Measurements from ENCODE around the gene HSFX2.
"Not testable (repeated sequence)": the region's sequence is repeated elsewhere in the genome, so short reads cannot be mapped to it uniquely, and the experiment has no call there.

The HSFX2 gene

DNA sequence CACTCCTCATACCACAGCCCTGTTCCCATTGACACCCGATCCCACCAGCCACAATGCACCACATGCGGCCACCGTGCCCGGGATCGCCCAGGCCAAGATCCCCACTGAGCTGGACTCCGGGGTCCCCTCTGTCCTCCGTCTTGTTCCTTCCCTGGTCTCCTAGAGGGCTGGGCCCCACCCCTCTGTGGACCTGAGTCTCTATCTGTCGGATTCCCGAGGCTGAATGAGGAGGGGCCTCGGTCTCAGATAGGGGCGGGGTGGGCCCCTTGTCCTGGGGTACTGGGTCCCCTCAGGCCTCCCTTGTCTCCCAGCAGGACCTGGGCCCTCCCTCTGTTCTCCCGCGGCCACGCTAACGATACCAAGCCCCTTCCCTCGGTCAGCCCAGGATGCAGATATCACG, 9.5 kb downstream of the HSFX2 start:
- not testable (repeated sequence) for DNase-seq

DNA sequence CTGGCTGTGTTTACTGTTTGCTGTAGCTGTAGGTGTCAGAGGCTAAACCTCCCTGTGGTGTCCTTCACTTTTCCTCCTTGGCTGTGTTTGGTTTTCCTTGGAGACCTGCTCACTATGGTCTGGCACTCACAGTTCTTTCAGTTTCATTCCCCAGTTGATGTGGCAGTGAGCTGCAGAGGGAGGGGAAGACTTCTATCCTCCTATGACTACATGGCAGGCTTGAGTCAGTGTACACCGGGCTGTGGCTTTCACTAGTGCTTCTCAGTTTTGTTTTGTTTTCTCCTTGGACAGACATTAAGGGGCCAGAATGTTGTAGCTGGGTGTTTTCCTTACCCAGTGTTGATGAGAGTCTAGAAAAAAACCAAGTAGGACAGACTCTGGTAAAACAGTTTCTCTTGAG, 21.7 kb downstream of the HSFX2 start:
- DNase-seq = not testable (repeated sequence)

DNA sequence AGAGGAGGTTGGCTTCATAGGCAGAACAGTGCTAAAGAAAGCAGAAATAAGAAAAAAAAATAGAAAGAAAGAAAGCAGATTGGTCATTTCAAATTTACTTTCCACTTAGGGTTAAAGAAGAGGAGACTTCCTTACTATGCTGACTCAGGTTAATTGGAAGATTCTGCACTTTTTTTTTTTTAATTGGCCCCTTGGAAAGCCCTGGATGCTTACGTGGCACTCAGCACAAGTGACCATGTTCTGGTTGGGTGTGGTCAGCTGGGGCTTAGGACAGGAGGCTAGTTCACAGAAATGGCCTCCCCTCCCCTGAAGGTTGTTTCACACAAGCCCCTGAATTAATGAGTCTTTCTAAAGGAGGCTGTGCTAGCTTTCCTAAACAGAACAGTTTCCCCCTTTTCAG, 22.4 kb downstream of the HSFX2 start:
- DNase-seq = no peak

DNA sequence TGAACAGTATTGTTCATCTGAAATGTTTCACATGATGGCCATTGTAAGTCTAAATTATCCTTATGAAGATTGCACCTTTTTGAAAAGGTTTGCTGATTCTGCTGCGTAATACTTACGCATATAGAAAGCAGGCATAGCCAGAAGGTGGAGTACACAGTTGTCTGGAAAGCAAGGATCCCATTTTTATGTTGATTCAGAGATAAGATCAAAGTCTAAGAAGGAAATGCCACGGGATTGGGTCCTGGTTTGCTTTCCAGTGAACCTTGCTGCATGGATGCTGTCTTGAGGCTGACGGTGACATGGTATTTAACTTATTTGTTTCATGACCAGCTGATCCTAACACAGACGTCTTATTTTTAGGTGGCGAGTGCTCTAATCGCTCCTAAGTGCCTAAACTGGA, 23.3 kb downstream of the HSFX2 start:
- DNase-seq = no peak

DNA sequence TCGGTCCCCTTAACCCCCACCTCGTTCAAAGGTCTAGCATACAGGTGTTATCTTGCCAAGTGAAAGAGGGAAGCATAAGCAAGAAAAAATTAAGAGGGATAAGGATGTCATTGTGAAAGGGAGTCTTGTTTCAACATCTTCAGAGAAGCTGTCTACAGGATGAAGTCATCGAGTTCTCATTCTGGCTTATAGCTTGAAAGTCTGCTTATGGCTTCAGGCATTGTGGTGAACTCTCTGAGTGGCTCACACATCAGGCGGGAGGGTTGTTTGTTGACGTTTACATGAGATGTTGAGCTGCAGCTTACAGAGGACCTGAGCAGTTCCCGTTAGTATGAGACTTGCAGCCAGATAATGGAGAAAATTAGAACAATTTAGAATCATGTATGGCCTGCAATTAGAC, 24.4 kb downstream of the HSFX2 start:
- no peak for DNase-seq

DNA sequence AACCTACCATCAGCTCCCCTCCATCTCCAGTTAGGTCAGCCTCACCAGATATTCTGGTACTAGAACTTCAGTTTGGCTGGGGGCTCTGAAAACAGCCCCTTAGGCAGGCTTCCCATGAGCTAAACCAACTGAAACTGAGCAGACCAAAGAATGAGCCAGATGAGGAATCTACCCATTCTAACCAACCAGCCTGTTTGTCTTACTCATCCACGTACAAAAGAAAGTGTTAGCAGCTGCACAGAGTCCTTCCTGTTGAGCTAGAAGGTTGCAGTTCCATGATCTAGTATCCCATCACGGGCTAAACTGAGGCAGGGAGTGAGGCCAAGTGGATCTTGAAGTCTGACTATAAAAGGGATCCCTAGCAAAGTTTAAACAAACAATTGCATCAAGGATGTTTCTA, 25.3 kb downstream of the HSFX2 start:
- DNase-seq = no peak

DNA sequence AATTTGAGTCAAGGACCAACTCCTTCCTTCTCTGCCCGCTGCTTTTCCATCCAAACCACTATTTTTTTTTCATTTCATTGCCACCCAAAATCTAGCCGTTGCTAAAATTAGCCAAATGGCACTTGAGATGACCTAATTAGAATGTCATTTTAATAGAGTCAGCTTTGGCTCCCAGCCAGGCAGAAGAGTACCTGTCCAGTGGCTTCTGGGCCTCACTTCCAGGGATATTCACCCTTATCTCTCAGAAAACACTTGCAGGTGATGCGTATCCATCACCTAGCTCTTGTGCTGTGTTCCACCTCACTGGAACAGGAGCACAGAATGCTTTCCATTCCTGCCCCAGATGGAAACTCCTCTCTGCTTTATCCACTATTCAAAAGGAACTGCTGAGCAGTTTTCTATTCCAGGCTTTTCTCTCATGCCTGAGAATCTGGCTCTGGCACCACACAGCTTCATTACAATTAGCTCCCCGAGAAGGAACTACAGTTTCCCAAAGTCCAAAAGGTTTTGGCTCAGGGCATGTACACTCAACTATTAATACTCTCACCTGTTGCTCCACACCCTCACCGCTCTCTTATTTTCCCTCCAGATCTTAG, 26.3 kb downstream of the HSFX2 start:
- DNase-seq = no peak

DNA sequence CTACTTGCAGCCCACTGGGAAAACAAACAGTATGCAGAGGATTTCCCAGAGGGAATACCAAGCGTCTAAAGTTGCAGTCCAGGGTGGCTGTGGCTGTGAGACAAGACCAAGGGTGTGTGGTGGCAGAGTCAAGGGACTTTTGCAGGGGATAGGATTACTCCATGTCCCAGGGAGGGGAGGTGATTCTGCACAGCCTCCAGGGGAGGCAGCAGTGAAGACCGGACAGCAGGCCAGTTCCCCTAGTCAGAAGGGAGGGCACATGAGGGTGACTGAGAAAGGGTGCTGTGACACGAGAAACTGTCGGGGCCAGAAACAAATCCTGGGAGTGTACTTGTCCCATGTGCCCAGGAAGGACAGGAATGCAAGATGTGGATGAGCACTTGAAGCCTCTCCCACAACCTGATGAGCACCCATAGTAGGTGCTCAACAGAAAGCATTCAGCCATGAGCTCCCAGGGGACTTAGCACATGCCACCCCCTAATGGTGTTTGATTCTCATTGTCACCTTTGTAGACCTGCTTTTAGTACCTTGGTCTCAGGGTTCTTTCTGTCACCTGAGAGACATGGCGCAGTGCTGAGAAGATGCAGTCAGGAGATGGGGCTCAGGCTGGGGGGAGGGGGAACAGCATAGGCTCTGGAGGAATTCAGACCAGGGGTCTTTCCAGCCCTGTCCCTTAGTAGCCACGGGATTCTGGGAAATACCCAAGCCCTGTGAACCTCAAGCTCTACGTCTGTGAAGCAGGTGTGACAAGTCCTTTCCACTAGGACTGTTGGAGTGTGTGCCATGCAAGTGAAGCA, 27.3 kb downstream of the HSFX2 start:
- no peak for DNase-seq

DNA sequence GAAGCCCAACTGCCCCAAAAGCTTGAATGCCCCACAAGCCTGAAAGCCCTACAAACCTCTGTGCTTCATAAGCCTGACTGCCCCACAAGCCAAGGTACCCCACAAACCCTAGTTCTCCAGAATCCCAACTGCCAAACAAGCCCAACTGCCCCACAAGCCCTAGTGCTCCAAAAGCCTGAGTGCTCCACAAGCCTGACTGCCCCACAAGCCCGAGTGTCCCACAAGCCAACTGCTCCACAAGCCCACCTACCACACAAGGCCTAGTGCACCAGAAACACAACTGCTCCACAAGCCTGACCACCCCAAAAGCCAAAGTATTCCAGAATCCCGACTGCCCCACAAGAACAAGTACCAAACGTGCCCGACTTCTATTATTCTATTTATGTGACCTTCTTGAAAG, 31.8 kb downstream of the HSFX2 start:
- DNase-seq = no peak

DNA sequence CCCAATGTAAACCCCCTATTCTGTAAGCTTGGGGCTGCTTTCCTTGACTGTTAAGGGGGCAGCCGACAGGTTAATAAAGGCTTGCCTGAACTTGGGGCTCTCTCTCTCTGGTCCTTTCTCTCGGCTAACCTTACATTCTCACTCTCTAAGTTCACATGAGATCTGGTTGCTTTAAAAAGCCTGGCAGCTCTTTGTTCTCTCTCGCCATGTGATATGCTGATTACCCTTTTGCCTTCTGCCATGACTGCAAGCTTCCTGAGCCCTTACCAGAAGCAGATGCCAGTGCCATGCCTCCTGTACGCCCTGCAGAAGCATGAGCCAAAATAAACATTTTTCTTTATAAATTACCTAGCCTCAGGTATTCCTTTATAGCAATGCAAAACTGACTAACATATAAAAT, 39.9 kb downstream of the HSFX2 start:
- DNase-seq = not testable (repeated sequence)

DNA sequence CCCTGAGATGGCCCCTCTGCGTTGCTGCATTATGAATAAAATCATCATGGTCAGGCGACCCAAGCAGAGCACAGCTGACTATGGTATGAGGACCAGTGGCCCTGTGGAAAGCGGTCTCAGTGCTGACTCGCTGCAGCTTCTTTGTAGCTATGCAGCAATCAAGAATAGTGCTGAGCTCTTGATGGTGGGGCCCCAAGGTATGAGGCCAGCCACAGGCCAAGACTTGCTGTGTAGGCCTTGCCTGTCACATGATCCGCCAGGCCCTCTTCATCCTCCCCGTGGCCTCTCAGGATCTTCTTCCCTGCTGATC, 43.2 kb downstream of the HSFX2 start:
- not testable (repeated sequence) for DNase-seq

DNA sequence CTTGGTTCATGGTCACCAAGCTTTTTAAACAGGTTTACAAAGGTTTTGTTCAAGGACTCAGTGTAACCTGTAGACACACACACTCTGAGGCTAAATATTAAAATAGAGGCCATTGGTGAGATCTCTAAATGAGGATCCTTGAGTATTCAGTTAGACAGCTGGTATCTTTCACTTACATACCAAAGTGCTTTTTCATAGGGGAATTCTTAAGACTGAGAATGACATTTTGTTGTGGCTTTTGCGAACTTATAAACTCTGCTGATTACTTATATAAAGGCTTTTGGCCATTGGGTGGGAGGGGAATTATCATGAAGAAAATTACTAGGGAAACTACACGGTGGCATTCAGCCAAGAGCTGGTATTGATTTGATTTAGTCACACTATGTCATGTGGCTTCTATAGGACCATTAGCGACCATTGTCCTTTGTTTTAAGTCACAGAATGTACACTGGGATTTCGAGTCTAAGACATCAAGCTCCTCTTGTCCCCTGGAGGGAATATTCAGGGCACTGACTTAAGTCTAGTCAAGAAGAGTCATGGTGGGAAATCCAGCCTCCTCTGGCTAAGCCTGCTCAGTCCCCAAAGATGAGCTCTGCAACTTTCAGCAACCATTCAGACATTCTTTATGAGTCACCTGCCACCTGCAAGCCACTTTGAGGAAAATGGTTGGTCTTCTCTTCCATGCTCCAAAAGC, 43.7 kb downstream of the HSFX2 start:
- not testable (repeated sequence) for DNase-seq

DNA sequence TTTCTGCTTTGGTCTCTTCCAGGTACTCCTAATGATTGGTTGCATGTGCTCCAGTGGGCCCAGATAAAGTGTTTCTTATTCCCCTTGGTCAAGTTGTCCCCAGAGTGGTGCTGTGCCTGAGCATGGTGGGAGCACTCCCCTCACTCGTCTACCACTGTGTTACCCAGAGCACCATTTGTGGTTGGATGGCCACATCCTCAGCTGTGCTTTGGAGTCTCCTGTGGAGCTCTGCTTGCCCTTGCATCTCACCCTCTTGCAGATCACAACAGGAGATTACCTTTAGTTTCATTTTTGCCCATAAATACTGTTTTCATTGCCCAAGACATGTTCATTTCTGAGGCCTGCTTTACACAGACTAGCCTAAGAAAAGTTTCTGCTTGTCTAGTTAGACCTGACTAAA, 44.7 kb downstream of the HSFX2 start:
- not testable (repeated sequence) for DNase-seq

DNA sequence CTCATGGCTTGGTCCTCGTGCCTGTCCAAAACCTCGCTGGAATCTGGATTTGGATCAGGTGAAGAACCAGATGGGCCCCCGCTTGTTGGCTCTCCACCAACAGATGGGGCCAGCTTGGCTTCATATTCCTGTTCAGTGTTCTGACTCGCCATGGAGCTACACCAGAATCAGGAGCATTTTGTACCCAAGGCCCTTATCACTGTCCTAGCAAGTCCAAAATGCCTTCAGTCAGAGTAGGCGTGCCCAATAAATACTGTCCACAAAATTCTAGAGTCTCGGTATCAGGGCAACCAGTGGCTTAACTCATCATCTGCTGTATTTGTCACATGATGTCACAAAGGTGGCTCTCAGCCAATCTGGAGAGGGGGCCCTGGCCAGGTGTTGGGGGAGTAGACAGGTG, 45.4 kb downstream of the HSFX2 start, which contains the start of gene HSFX3:
HSFX3 (minus strand) TSS at position 224 of the 400 bp plus-strand sequence; CDS start at position 152, 72 bp downstream.
- DNase-seq = not testable (repeated sequence)

DNA sequence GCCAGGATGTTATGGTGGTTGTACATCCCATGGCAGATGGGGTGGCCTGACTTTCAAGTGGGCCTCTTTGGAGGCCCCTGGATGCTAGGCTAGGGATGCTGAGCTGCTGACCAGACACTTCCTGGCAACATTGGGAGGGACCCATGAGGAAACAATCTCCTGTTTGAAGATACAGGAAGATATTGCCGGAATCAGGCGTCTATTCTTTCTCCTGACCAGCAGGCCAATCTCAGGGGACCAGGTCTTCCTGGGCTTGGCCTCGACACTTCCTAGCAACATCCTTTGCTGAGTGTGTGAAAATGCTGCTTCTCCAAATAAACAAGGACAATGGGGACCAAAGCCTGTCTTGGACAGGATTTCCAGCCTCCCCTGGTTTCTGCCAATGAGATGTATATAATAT, 47.3 kb downstream of the HSFX2 start:
- DNase-seq = not testable (repeated sequence)

DNA sequence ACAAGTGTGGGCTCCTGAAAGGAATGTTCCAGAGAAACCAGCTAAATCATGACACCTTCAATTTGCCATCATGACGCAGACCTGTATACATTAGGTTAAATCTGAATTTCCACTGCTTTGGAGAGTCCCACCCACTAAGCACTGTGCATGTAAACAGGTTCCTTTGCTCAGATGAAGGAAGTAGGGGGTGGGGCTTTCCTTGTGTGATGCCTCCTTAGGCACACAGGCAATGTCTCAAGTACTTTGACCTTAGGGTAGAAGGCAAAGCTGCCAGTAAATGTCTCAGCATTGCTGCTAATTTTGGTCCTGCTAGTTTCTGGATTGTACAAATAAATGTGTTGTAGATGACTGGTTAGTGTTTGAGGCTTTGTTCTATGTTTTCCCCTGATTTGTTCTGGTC, 48.2 kb downstream of the HSFX2 start:
- not testable (repeated sequence) for DNase-seq

DNA sequence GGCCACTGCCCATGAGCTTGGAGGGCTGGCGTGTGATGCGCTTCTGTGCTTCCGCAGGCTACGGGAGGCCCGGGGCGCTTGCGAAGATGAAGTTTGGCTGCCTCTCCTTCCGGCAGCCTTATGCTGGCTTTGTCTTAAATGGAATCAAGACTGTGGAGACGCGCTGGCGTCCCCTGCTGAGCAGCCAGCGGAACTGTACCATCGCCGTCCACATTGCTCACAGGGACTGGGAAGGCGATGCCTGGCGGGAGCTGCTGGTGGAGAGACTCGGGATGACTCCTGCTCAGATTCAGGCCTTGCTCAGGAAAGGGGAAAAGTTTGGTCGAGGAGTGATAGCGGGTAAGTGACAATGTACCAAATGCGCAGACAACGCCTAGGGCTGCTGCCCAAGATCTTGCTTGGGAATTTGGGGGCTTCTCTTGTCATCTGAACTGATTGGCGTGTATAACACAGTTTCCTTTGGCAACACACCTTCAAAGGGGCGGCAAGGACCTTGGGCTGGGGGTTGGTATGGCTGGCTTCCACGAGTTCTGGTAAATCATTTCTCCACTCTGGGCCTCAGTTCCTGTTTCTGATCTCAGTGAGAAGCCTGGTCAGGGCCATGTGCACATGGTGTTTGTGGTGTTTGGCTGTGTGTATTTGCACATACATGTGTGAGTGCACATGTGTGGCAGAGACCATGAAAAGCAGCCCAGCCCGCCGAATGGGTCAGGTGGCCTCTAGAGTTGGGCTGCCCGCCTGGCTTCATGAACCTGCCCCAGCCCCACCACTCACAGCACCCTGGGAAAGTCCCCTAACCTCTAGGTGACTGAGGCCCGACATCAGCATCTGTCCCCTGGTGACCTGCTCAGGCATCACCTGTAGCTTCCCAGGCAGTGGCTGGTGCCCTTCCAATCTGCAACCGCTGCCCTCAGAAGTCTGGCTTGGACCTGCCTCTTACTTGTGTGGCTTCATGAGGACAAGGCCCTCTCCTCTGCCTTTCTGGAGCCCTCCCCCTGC, 49.3 kb downstream of the HSFX2 start:
- not testable (repeated sequence) for DNase-seq

Measured in NCI-H1930 (cell line).